GM19463 (cell line): ENCODE data around the gene TMEM119.
"Not testable (repeated sequence)": the region's sequence is repeated elsewhere in the genome, so short reads cannot be mapped to it uniquely, and the experiment has no call there.

ENCODE experiments used
- ATAC-seq: cut with Tn5 transposase; IDR thresholded peaks from one replicate; pipeline ENCODE4 v1.9.1; 2021; ENCODE audit warnings: mild to moderate bottlenecking, moderate library complexity; ENCODE audit not compliant: unreplicated experiment

Gene TMEM119

DNA sequence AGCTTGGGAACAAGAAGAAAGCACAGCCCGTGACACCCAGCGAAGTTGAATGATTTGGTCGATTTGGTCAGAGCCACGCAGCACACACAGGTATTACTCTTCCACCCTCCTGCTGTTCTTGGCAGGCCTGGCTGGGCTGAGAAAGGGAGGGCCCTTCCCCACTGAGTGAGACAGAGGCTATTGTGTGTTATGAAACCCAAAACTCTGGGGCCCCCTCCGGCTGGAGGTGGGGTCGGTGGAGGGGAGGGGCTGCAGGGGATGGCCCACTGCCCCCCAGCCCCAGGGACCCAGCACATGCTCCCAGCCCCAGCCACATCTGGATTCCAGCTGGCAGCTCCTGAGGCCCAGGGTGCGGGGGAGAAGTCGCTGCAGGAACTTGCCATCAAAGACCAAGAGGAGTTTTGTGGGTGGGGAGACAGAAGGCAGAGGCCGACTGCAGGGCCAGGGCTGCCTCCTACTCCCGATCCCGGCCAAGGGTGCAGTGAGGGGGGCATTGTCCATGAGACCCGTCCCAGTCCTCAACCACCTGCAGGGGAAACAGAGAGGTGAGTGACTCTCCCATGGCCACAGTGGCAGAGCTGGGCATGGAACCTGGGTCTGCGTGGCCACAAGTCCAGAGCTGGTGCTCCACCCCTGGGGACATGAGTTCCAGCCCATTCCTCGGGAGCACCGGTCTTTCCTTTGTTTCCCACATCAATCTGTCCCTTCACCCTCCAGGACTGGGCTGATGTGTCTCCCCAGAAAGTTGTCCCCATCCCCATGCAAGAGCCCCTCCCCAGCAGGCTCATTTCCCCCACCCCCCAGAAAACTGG is 8.7 kb downstream of the TMEM119 start:
- no peak for ATAC-seq

DNA sequence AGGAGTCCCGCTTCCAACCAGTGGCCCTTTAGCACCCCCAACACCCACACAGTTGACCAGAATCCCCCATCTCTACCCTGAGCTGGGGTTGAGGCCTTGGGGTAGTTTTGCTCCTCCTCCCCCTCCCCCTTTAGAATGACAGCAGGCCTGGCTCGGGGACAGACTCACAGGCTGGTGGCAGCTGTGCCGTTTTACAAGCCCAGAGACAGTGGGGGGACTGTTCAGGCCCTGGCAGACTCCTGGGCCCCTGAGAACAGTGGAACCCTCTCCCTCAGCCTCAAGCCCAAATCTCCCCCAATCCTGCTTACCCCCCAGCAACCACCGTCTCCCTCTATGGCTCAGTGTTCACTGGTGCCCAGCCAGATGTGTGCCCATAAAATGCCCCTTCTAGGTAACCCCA is 10.1 kb downstream of the TMEM119 start:
- ATAC-seq, result no peak

DNA sequence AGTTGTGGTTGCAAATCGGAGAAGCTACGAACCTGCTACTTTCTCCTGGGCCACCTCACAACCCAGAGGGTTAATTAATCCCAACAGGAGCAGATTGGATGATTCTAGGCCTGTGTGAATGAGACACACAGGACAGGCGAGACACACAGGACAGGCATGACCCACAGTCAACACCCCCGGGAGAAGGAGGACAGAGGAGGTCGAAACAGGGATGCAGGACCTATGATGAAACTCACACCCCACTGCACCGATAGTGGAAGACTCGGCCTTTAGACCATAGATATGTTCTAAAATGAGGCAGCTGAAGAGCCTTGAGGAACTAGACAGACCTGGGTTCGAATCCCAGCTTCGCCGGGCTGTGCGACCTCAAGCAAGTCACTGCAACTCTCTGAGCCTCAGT is 11.6 kb downstream of the TMEM119 start:
- ATAC-seq, result no peak

GRCh38 chr12:108585864-108586263 is 12.0 kb downstream of the TMEM119 start:
- ATAC-seq, result no peak

- ATAC-seq, result no peak
These were observed 13.3 kb downstream of the TMEM119 start for GRCh38 chr12:108584456-108585065.

GRCh38 chr12:108583991-108584390 is 13.9 kb downstream of the TMEM119 start:
- ATAC-seq, result no peak

DNA sequence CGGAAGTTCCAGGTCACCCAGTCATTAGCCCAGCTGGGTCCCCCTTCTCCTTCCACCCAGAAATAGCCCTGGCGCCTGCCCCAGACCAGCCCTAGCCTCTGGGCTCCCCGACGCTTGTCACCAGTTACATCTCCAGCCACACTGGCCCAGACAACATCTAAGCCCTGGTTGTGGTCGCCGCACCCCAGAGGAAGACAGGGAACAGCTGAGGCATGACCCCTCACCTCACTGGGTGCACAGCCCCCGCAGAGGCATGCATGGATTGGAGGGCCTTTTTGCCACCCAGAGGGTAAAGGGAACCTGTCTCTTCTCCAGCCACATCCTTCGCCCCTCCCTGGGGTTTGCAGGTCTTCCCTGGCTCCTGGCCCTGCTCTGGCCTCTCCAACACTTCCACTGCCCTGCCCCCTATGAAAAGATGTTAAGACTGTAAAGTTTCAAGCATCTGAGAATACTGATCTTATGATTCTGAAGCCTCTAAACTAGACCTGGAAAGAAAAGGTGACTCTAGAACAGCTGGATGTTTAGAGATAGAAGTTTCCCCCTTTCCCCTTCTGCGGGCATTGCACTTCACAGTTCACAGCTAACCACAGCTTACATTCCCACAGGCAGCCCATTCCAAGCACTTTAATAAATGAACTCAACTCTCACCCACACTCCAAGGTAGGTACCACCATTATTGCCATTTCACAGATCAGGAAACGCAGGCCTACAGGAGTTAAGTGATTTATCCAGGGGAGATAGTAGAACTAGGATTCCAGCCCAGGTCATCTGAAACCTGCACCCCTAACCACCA is 14.7 kb downstream of the TMEM119 start:
- ATAC-seq, result no peak

GRCh38 chr12:108582509-108582908 is 15.4 kb downstream of the TMEM119 start:
- ATAC-seq, result no peak

GRCh38 chr12:108581311-108582227 is 16.3 kb downstream of the TMEM119 start:
- ATAC-seq, result no peak

DNA sequence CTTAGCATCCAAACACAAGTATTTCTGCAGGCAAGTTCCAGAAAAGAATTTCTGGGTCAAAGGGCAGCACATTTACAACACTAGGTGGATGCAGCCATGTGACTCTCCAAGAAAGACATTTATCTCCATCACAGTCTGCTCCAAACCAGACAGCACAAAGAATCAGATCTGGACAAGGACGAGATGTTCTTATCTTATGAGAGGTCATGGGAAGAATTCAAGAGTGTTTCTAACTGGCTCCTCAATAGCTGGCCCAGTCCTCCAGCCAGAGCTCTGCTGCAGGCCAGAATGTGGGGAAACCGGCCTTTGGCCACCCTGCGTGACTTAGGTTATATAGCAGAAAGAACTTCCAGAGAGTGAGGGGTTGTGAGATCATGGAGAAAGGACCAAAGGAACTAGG is 17.4 kb downstream of the TMEM119 start:
- no peak for ATAC-seq

DNA sequence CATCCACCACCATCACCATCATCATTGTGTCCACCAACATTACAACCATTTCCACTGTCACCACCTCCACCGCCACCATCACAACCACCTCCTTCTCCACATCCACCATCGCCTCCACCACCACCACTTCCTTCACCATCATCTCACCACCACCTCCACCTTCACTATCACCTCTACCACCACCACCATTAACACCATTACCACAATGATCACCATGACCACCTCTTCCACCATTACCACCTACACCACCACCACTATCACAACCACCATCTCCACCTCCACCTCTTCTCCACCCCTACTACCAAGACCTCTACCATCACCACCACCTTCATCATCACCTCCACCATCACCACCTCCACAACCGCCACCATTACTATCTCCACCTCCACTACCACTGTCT is 19.1 kb downstream of the TMEM119 start:
- ATAC-seq, result no peak

GRCh38 chr12:108578264-108578663 is 19.6 kb downstream of the TMEM119 start:
- no peak for ATAC-seq

DNA sequence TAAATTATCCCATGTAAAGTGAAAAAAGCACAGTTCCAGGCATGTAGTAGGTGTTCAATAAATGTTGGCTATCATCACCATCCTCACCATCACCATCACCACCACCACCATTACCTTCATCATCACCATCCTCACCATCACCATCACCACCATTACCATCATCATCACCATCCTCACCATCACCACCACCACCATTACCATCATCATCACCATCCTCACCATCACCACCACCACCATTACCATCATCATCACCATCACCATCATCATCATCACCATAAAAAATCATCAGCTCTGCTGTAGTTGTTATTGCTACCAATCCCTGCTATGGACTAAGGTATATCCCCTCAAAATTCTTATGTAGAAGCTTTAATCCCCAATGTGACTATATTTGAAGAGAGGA is 20.4 kb downstream of the TMEM119 start:
- ATAC-seq, result no peak

DNA sequence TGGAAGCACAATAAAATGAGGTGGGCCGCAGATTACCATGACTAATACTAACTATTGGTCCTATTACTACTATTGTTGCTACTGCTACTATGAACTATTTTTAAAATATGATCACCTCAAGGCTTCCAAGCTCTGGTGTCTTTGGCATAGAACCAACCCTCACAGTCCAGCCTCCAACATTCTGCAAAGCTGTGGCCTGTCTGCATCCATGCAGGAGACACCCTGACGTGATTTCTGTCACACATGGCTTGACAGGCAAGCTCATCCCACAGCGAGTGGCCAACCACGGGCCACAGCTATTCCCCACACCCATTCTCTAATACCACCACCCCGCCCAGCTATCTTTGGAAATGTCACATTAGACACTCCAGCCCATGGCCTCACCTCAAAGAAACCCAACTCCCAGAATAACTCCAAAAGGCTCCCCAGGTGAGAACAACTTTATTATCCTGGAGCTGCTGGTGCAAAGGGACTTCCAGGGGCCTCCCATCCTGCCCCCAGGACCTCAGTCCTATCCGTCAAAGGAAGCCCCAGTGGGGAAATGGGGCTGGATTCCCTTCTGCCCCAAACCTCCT is 21.1 kb downstream of the TMEM119 start:
- no peak for ATAC-seq

DNA sequence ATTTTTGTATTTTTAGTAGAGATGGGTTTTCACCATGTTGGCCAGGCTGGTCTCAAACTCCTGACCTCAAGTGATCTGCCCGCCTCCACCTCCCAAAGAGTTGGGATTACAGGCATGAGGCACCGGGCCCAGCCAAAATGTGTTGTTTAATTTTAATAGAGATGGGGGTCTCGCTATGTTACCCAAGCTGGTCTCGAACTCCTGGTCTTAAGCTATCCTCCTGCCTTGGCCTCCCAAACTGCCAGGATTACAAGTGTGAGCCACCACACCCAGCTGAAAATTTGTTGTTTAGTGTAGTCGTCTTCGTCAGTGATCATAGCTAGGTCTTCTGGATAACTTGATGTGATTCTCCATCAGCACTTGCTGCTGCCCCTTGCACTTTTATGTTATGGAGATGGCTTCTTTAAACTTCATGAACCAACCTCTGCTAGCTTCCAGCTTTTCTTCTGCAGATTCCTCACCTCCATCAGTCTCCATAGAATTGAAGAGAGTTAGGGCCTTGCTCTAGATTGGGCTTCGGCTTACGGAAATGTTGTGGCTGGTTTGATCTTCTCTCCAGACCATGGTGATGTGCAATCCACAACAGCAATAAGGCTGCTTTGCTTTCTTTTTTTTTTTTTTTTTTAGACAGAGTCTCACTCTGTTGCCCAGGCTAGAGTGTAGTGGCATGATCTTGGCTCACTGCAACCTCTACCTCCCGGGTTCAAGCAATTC is 22.5 kb downstream of the TMEM119 start:
- no peak for ATAC-seq

GRCh38 chr12:108574276-108574675 is 23.6 kb downstream of the TMEM119 start:
- not testable (repeated sequence) for ATAC-seq

DNA sequence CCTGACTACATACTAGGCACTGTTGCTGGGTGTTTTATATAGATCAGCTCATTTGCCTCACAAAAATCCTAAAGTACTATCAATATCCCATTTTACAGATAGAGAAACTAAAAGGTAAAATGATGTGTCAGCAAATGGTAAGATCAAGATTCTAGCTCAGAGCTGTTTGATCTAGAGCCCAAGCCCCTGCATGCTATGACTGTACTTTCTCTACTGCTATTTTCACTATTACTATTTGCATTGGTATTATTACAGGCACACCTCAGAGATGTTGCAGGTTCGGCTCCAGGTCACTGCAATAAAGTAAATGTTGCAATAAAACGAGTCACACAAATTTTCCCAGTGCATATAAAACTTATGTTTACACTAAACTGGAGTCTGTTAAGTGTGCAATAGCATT is 24.6 kb downstream of the TMEM119 start:
- peak; percentile 26 for ATAC-seq

DNA sequence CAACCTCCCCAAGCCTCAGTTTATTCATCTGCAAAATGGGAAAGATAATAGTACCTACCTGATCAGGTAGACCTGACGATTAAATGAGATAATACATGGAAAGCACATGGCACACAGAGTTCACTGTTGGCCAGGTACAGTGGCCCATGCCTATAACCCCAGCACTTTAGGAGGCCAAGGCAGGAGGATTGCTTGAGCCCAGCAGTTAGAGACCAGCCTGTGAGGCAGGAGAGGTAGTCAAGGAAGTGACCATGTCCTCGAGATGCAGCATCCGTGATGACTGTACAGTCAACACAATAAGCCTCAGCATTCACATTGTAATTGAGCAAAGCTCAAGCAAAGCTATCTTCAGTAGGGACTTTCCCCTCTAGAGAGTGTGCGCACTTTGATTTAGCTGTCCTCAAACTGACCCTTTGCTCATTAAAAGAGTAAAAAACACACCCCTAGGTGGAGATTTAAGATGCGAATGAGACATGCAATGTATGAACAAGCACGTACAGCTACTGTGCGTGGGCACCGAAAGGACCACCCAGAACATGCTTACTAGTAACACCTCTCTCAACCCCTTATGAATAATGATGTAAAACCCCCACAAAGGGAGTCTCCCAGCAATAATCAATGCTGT is 25.6 kb downstream of the TMEM119 start:
- peak; percentile 28 for ATAC-seq

DNA sequence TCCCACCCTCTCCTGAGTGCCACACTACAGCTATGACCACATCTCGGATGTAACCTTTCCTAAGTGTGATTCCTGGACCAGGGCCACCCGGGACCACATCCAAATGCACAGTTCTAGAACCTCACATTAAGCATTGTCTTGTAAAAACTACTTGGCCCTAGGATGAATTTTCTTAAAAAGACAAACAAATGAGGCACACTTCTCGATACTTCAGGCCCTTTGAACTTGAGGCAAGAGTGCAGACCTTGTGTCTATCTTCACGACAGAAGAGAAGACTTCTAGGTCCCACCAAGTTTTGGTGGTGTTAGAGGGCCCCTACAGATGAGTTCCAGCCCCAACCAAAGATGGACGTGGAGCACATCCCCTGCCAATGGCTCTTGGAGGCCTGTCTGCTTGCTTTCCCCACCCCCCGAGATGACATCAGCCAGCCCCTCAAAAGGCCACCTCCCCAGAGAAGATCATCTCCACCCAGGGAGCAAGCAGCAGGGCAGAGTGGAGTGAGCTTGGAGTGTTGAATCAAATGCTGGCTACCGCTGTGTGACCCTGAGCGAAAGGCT is 26.2 kb downstream of the TMEM119 start:
- ATAC-seq, result no peak
